H1 (cell line): ENCODE results near the gene CACNA2D3. TPM values are rescaled to one million over a fixed set of nuclear protein-coding genes. Genes with fewer than 3 reads are reported as not detected.

Experiments
- CTCF ChIA-PET: fragments of 300-600 bp; sonication (Branson Sonifier 250); formaldehyde crosslinking; loops from one replicate; lab custom pipeline; 2021; ENCODE audit not compliant: partially characterized antibody; lab: Charles Lee
- POLR2A ChIA-PET: fragments of 300-600 bp; sonication (Branson Sonifier 250); formaldehyde crosslinking; loops from one replicate; lab custom pipeline; 2021; ENCODE audit warnings: inconsistent platforms; ENCODE audit not compliant: partially characterized antibody; lab: Charles Lee
- DNase-seq, 2 experiments: peaks; one replicate each; pipeline versions ENCODE4 v3.0.0 to v3.0.0-alpha.2; 2010 to 2022; ENCODE audit warnings: low spot score in 2 of 2, low read depth in 1 of 2, mixed read lengths in 1 of 2
- FAIRE-seq: peaks from 2 replicates; lab custom pipeline; 2011; peaks lifted over from hg19 to GRCh38; lab: Jason Lieb, UNC
- H2AFZ ChIP-seq: 2 replicates; pipeline ENCODE4 v1.8.1; 2012; ENCODE audit warnings: low read length, inconsistent platforms
- H2AK5ac ChIP-seq: 2 replicates; pipeline ENCODE4 v1.6.1; 2013; ENCODE audit warnings: low read depth, low read length
- H2BK120ac ChIP-seq: replicated peaks from 2 replicates; pipeline ENCODE3; 2013; ENCODE audit warnings: low read depth, low read length, inconsistent platforms
- H2BK12ac ChIP-seq: 2 replicates; pipeline ENCODE4 v1.6.1; 2013; ENCODE audit warnings: low read depth, low read length
- H2BK15ac ChIP-seq: 2 replicates; pipeline ENCODE4 v1.6.1; 2013; ENCODE audit warnings: low read length
- H2BK20ac ChIP-seq: 2 replicates; pipeline ENCODE4 v1.6.1; 2013; ENCODE audit warnings: low read length
- H2BK5ac ChIP-seq: 2 replicates; pipeline ENCODE4 v1.6.1; 2013; ENCODE audit warnings: low read depth, low read length
- H3K14ac ChIP-seq: 2 replicates; pipeline ENCODE4 v1.6.1; 2013; ENCODE audit warnings: inconsistent platforms; ENCODE audit not compliant: insufficient read length
- H3K18ac ChIP-seq: 2 replicates; pipeline ENCODE4 v1.6.1; 2013; ENCODE audit warnings: low read length; ENCODE audit errors: extremely low read depth
- H3K23ac ChIP-seq: 2 replicates; pipeline ENCODE4 v1.6.1; 2013; ENCODE audit warnings: inconsistent platforms; ENCODE audit not compliant: insufficient read length
- H3K23me2 ChIP-seq: 2 replicates; pipeline ENCODE4 v1.6.1; 2013; ENCODE audit warnings: low read depth, low read length
- H3K27ac ChIP-seq: 2 replicates; pipeline ENCODE4 v1.6.1; 2011; ENCODE audit warnings: low read depth, low read length, inconsistent platforms
- H3K27me3 ChIP-seq, 4 experiments: replicated peaks in 1 of 4; 1 replicate in 1 of 4; 2 replicates in 3 of 4; pipeline versions ENCODE4 v1.6.1 to v1.8.1; 2011 to 2013; ENCODE audit warnings: low read length in 3 of 4, mild to moderate bottlenecking in 3 of 4, inconsistent platforms in 2 of 4, mixed read lengths in 2 of 4, moderate library complexity in 1 of 4; ENCODE audit not compliant: control insufficient read depth in 3 of 4, insufficient read depth in 3 of 4; ENCODE audit errors: extremely low read depth in 1 of 4
- H3K36me3 ChIP-seq, 4 experiments: 2 replicates each; pipeline versions ENCODE4 v1.6.1 to v1.8.1; 2011 to 2013; ENCODE audit warnings: mild to moderate bottlenecking in 4 of 4, low read length in 3 of 4, moderate library complexity in 2 of 4, control low read depth in 1 of 4, inconsistent platforms in 1 of 4; ENCODE audit not compliant: insufficient read depth in 4 of 4, control insufficient read depth in 2 of 4
- H3K4ac ChIP-seq: replicated peaks from 2 replicates; pipeline ENCODE3; 2013; ENCODE audit warnings: low read length, low read depth, mixed read lengths, inconsistent platforms; ENCODE audit not compliant: insufficient read length
- H3K4me1 ChIP-seq, 4 experiments: replicated peaks in 1 of 4; 1 replicate in 1 of 4; 2 replicates in 3 of 4; pipeline versions ENCODE4 v1.6.1 to v1.8.1; 2011 to 2013; ENCODE audit warnings: low read length in 3 of 4, inconsistent platforms in 2 of 4, mixed read lengths in 1 of 4; ENCODE audit not compliant: insufficient read depth in 4 of 4, control insufficient read depth in 3 of 4
- H3K4me2 ChIP-seq, 2 experiments: 2 replicates each; pipeline versions ENCODE4 v1.6.1 to v1.8.1; 2011 to 2013; ENCODE audit warnings: low read depth in 2 of 2, low read length in 2 of 2, control low read depth in 1 of 2, inconsistent platforms in 1 of 2, mild to moderate bottlenecking in 1 of 2; ENCODE audit not compliant: insufficient read depth in 1 of 2
- H3K4me3 ChIP-seq, 4 experiments: fragments of 200-600, 300-600 bp in 1 of 4; sonication (generic), shearing (Covaris generic), sonication (Bioruptor Twin) in 1 of 4; 2 replicates each; pipeline versions ENCODE4 v1.5.1 to v1.8.1; 2011 to 2016; ENCODE audit warnings: low read length in 4 of 4, low read depth in 3 of 4, control low read depth in 2 of 4, inconsistent platforms in 2 of 4, mild to moderate bottlenecking in 2 of 4, mixed read lengths in 1 of 4, moderate library complexity in 1 of 4; ENCODE audit not compliant: insufficient read depth in 2 of 4; ENCODE audit errors: extremely low read depth in 1 of 4
- H3K56ac ChIP-seq: replicated peaks from 2 replicates; pipeline ENCODE3; 2013; ENCODE audit warnings: low read depth, mild to moderate bottlenecking, mixed read lengths, low read length, inconsistent platforms; ENCODE audit not compliant: insufficient read length
- H3K79me1 ChIP-seq: 2 replicates; pipeline ENCODE4 v1.6.1; 2013; ENCODE audit warnings: low read depth, low read length, control low read depth
- H3K79me2 ChIP-seq, 2 experiments: 2 replicates each; pipeline versions ENCODE4 v1.6.1 to v1.8.1; 2012 to 2013; ENCODE audit warnings: low read length in 2 of 2, mild to moderate bottlenecking in 2 of 2, inconsistent platforms in 1 of 2; ENCODE audit not compliant: insufficient read depth in 2 of 2, control insufficient read depth in 1 of 2
- H3K9ac ChIP-seq, 4 experiments: replicated peaks in 1 of 4; 1 replicate in 1 of 4; 2 replicates in 3 of 4; pipeline versions ENCODE4 v1.6.1 to v1.8.1; 2011 to 2013; ENCODE audit warnings: low read depth in 3 of 4, low read length in 3 of 4, control low read depth in 2 of 4, mild to moderate bottlenecking in 2 of 4, moderate library complexity in 2 of 4, inconsistent platforms in 1 of 4; ENCODE audit errors: extremely low read depth in 1 of 4
- H3K9me3 ChIP-seq, 2 experiments: 2 replicates each; pipeline versions ENCODE4 v1.6.1 to v1.8.1; 2012 to 2013; ENCODE audit warnings: mild to moderate bottlenecking in 2 of 2, moderate library complexity in 2 of 2, control low read depth in 1 of 2, inconsistent platforms in 1 of 2, low read depth in 1 of 2, low read length in 1 of 2, mixed read lengths in 1 of 2; ENCODE audit not compliant: insufficient read depth in 2 of 2
- H4K20me1 ChIP-seq, 2 experiments: replicated peaks in 1 of 2; 2 replicates each; pipeline versions ENCODE3 to v1.8.1; 2011 to 2013; ENCODE audit warnings: inconsistent platforms in 2 of 2, low read length in 2 of 2, mild to moderate bottlenecking in 1 of 2; ENCODE audit not compliant: insufficient read depth in 2 of 2, control insufficient read depth in 1 of 2
- H4K5ac ChIP-seq: 2 replicates; pipeline ENCODE4 v1.6.1; 2013; ENCODE audit warnings: low read length, low read depth, mixed read lengths, inconsistent platforms; ENCODE audit not compliant: insufficient read length
- H4K8ac ChIP-seq: 2 replicates; pipeline ENCODE4 v1.8.0; 2013; ENCODE audit warnings: mild to moderate bottlenecking, moderate library complexity, low read length, inconsistent platforms; ENCODE audit not compliant: insufficient read depth; ENCODE audit errors: extremely low read depth
- H4K91ac ChIP-seq: replicated peaks from 2 replicates; pipeline ENCODE3; 2013; ENCODE audit warnings: low read length, mixed read lengths, inconsistent platforms; ENCODE audit not compliant: insufficient read length
- CTBP2 ChIP-seq: IDR thresholded peaks from 2 replicates; pipeline ENCODE4 v1.7.0; 2011; ENCODE audit warnings: borderline replicate concordance, mild to moderate bottlenecking, moderate library complexity, mixed read lengths, low read length; ENCODE audit not compliant: insufficient read depth, insufficient read length
- HDAC2 ChIP-seq, 2 experiments: fragments of 300-600 bp in 1 of 2; sonication (generic) in 1 of 2; IDR thresholded peaks; 2 replicates each; pipeline ENCODE4 v1.6.1; 2011 to 2012; ENCODE audit warnings: low read depth in 2 of 2, low read length in 2 of 2, mild to moderate bottlenecking in 2 of 2, moderate library complexity in 2 of 2, borderline replicate concordance in 1 of 2, inconsistent platforms in 1 of 2
- PHF8 ChIP-seq: fragments of 200-600 bp; sonication (generic); conservative IDR thresholded peaks from 2 replicates; pipeline ENCODE4 v1.7.1; 2012; ENCODE audit warnings: low read depth, mild to moderate bottlenecking, inconsistent platforms, low read length, moderate library complexity
- SIRT6 ChIP-seq: IDR thresholded peaks from one replicate; pipeline ENCODE4 v1.7.1; 2012; ENCODE audit warnings: low read length, inconsistent platforms
- SIX5 ChIP-seq: IDR thresholded peaks from 2 replicates; pipeline ENCODE4 v1.6.1; 2011; ENCODE audit warnings: mild to moderate bottlenecking, low read depth, low read length
- SP2 ChIP-seq: IDR thresholded peaks from 2 replicates; pipeline ENCODE4 v1.6.1; 2012; ENCODE audit warnings: mild to moderate bottlenecking, low read length, inconsistent platforms
- TEAD4 ChIP-seq: IDR thresholded peaks from 2 replicates; pipeline ENCODE4 v1.6.1; 2012; ENCODE audit warnings: low read depth, low read length, inconsistent platforms, mixed read lengths
- WGBS, 2 experiments: shearing (Covaris generic) in 1 of 2; methylation state at CpG; one replicate each; pipeline versions ENCODE4 v1.1.6 to v1.1.7; 2013 to 2015; ENCODE audit warnings: low lambda C conversion rate in 2 of 2, mixed read lengths in 2 of 2, inconsistent platforms in 1 of 2, low coverage in 1 of 2, missing lambda C conversion rate in 1 of 2; ENCODE audit not compliant: insufficient replicate concordance in 2 of 2, insufficient coverage in 1 of 2, insufficient read length in 1 of 2; ENCODE audit errors: extremely low coverage in 1 of 2, missing lambda C conversion rate in 1 of 2; 5-methylcytosine and 5-hydroxymethylcytosine counted together
- polyA plus RNA-seq, 7 experiments: library from polyadenylated mRNA; depleted of rRNA in 3 of 7; stranded (reverse) in 5 of 7; unstranded in 2 of 7; fragments of >200 nt in 5 of 7; fragments of 200-250 nt in 2 of 7; gene quantifications; 1 replicate in 5 of 7; 2 replicates in 1 of 7; 4 replicates in 1 of 7; pipeline versions ENCODE4 v1.2.1 to v1.2.3, GENCODE V29; 2011 to 2013; ENCODE audit warnings: missing spikeins in 2 of 7, mixed read lengths in 2 of 7
- total RNA-seq: library from RNA; stranded (reverse); fragmentation: NEBNext Ultra II Directional; extraction: Animal tissue kit (Norgen Biotek cat#: 25700); gene quantifications from 2 replicates; pipeline ENCODE4 v1.2.1, GENCODE V29; 2021
- TF ChIP-seq, protein P1 (sequence below): IDR thresholded peaks from 2 replicates; pipeline ENCODE4 v1.6.1; 2011; ENCODE audit warnings: low read length, improper control_type of control experiment
- TF ChIP-seq, protein P2 (sequence below): IDR thresholded peaks from 2 replicates; pipeline ENCODE4 v1.6.1; 2011; ENCODE audit warnings: low read depth, mild to moderate bottlenecking, low read length; ENCODE audit not compliant: insufficient read depth

The CACNA2D3 gene
- total and polyA plus RNA-seq, 2 of the 8 experiments (the other 6 are each of a cell fraction or from before 2014, with no cell fraction given): 1.5 to 1.8 TPM

DNA sequence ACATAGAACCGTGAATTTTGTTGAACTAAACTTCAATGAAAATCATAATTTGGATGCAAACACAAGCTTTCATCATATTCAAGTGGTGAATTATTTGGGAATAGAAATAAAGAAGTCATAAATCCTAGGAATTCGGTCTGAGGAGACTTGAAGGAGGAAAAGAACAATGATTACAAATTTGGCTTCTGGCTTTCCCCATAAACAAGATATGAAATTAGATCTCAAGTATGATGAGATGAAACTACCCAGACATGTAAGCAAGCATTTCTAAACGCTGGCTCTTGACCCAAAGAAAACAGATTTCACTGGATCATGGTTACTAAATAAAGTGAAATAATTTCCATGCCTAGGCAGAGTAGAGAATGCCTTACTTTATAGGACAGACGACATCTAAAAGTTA lies 952.4 kb downstream of the CACNA2D3 start:
- Histone ChIP-seq H3K23ac (no peak overlapping the region), H2BK12ac (no peak overlapping the region), H2BK5ac (no peak overlapping the region), H3K4ac (no peak overlapping the region), H2BK120ac (no peak overlapping the region), H2AK5ac (no peak overlapping the region), H2BK15ac (no peak overlapping the region), H3K4me3 (no peak overlapping the region), H3K9ac (no peak overlapping the region), H3K36me3 (no peaks in the 10 kb centered on the region), H3K27me3 (no peaks in the 10 kb centered on the region), H3K23me2 (no peaks in the 10 kb centered on the region), H3K4me2 (no peak overlapping the region), H3K4me1 (no peaks in the 10 kb centered on the region), H4K5ac (no peak overlapping the region), H3K56ac (no peak overlapping the region), H4K20me1 (no peaks in the 10 kb centered on the region), H3K27ac (no peak overlapping the region), H3K14ac (no peak overlapping the region), H2BK20ac (no peak overlapping the region), H3K79me1 (no peaks in the 10 kb centered on the region), H4K8ac (no peak overlapping the region), H3K9me3 (no peaks in the 10 kb centered on the region), H4K91ac (no peak overlapping the region), H2AFZ (no peak overlapping the region), H3K79me2 (no peaks in the 10 kb centered on the region), H3K18ac (no peak overlapping the region)
- CTCF ChIA-PET: no interaction called here
- no peak for TF ChIP-seq HDAC2 (IDR thresholded peaks at IDR 0.05; ENCODE audit: borderline replicate concordance in 1 of 2, low read depth in 2 of 2, low read length in 2 of 2)
- TF ChIP-seq, protein P1, sequence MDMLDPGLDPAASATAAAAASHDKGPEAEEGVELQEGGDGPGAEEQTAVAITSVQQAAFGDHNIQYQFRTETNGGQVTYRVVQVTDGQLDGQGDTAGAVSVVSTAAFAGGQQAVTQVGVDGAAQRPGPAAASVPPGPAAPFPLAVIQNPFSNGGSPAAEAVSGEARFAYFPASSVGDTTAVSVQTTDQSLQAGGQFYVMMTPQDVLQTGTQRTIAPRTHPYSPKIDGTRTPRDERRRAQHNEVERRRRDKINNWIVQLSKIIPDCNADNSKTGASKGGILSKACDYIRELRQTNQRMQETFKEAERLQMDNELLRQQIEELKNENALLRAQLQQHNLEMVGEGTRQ: no peak
- TF ChIP-seq CTBP2: no peak
- TF ChIP-seq, protein P2, sequence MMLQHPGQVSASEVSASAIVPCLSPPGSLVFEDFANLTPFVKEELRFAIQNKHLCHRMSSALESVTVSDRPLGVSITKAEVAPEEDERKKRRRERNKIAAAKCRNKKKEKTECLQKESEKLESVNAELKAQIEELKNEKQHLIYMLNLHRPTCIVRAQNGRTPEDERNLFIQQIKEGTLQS: no peak
- TF ChIP-seq TEAD4: no peak
- no peak for TF ChIP-seq SP2
- TF ChIP-seq SIX5: no peak
- TF ChIP-seq PHF8: no peak
- no peak for TF ChIP-seq SIRT6
- POLR2A ChIA-PET: no interaction called here
- WGBS, 2 experiments: 92% methylated on average over 4 of the region's 4 CpGs; no CpG with 5 or more reads in 1 of the 2 experiments
- DNase-seq (no peak), FAIRE-seq (no peak)
